ENCODE results near the gene RPL38.

- TF ChIP-seq CTCF (conservative IDR thresholded peaks at IDR 0.05): no peak
- TF ChIP-seq ZFX (IDR thresholded peaks at IDR 0.05): no peak
Observed at GRCh38 chr17:74226252-74226651, 22.8 kb downstream of the RPL38 start.

Data from C4-2B (cell line).